ENCODE measurements around the gene KIF4B.

KIF4B gene

DNA sequence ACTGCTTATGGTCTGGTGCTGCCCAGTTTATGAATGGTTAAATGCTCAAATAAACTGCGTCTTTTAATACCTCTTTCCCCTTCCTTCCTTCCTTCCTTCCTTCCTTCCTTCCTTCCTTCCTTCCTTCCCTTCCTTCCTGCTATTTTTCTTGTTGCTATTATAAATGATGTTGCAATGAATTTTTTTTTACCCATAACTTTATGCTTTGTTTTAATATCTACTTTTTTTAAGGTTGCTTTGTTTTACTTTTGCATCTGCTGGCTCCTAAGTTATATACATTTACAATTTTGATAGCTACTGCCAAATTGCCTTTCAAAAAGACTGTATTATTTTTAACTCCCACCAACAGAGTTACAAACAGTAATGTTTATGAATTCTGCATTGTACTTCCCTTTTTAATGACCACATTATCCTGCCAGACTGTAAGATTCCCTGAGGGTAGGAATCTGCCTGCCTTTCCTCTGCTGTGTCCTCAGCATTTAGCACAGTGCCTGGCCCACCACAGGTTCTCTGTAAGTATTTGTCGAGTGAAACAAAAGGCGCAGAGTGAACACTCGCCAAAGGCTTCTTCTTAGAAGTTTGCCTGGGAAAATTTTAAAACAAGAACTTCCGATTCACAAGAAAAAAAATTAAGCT is 36.9 kb downstream of the KIF4B start:
- Histone ChIP-seq H3K9ac (ENCODE audit: low read depth in 1 of 2, low read length in 2 of 2) (no peak overlapping the region), H3K27me3 (ENCODE audit: control insufficient read depth in 2 of 2, insufficient read depth in 2 of 2, low read length in 2 of 2) (no peaks in the 10 kb centered on the region)

GRCh38 chr5:155052532-155052931 is 39.0 kb downstream of the KIF4B start:
- Histone ChIP-seq H3K9ac (ENCODE audit: low read depth in 1 of 2, low read length in 2 of 2) (no peak overlapping the region), H3K36me3 (ENCODE audit: control insufficient read depth in 2 of 2, insufficient read depth in 2 of 2, low read length in 2 of 2) (no peaks in the 10 kb centered on the region), H3K27me3 (ENCODE audit: control insufficient read depth in 2 of 2, insufficient read depth in 2 of 2, low read length in 2 of 2) (no peaks in the 10 kb centered on the region), H3K27ac (ENCODE audit: low read depth in 2 of 2, low read length in 2 of 2) (no peak overlapping the region), H3K4me1 (ENCODE audit: control insufficient read depth in 2 of 2, insufficient read depth in 2 of 2, low read length in 2 of 2) (peaks cover 0 to 3% of the 10 kb centered on the region in 2 donors), H3K9me3 (ENCODE audit: control insufficient read depth in 2 of 2, low read length in 2 of 2) (no peaks in the 10 kb centered on the region), H3K4me3 (ENCODE audit: low read length in 2 of 2) (no peak overlapping the region)

More for the DNA sequence above, 36.9 kb downstream of the KIF4B start:
- Histone ChIP-seq H3K4me3 (ENCODE audit: low read length in 2 of 2) (no peak overlapping the region), H3K27ac (ENCODE audit: low read depth in 2 of 2, low read length in 2 of 2) (no peak overlapping the region), H3K9me3 (ENCODE audit: control insufficient read depth in 2 of 2, low read length in 2 of 2) (no peaks in the 10 kb centered on the region), H3K36me3 (ENCODE audit: control insufficient read depth in 2 of 2, insufficient read depth in 2 of 2, low read length in 2 of 2) (no peaks in the 10 kb centered on the region), H3K4me1 (ENCODE audit: control insufficient read depth in 2 of 2, insufficient read depth in 2 of 2, low read length in 2 of 2) (peaks cover 0 to 3% of the 10 kb centered on the region in 2 donors)

GRCh38 chr5:155053501-155053900 is 39.9 kb downstream of the KIF4B start:
- Histone ChIP-seq H3K9me3 (ENCODE audit: control insufficient read depth in 2 of 2, low read length in 2 of 2) (no peaks in the 10 kb centered on the region), H3K27ac (ENCODE audit: low read depth in 2 of 2, low read length in 2 of 2) (no peak overlapping the region), H3K27me3 (ENCODE audit: control insufficient read depth in 2 of 2, insufficient read depth in 2 of 2, low read length in 2 of 2) (no peaks in the 10 kb centered on the region), H3K9ac (ENCODE audit: low read depth in 1 of 2, low read length in 2 of 2) (no peak overlapping the region), H3K4me3 (ENCODE audit: low read length in 2 of 2) (no peak overlapping the region), H3K36me3 (ENCODE audit: control insufficient read depth in 2 of 2, insufficient read depth in 2 of 2, low read length in 2 of 2) (no peaks in the 10 kb centered on the region), H3K4me1 (ENCODE audit: control insufficient read depth in 2 of 2, insufficient read depth in 2 of 2, low read length in 2 of 2) (peaks cover 0 to 3% of the 10 kb centered on the region in 2 donors)

GRCh38 chr5:155056644-155057269 is 43.2 kb downstream of the KIF4B start:
- H3K36me3 ChIP-seq (ENCODE audit: control insufficient read depth in 2 of 2, insufficient read depth in 2 of 2, low read length in 2 of 2): no peaks in the 10 kb centered on the region
- no peak overlapping the region for H3K4me3 ChIP-seq (ENCODE audit: low read length in 2 of 2)
- no peaks in the 10 kb centered on the region for H3K4me1 ChIP-seq (ENCODE audit: control insufficient read depth in 2 of 2, insufficient read depth in 2 of 2, low read length in 2 of 2)
- no peak overlapping the region for H3K27ac ChIP-seq (ENCODE audit: low read depth in 2 of 2, low read length in 2 of 2)
- no peak overlapping the region for H3K9ac ChIP-seq (ENCODE audit: low read depth in 1 of 2, low read length in 2 of 2)
- H3K9me3 ChIP-seq (ENCODE audit: control insufficient read depth in 2 of 2, low read length in 2 of 2): no peaks in the 10 kb centered on the region
- H3K27me3 ChIP-seq (ENCODE audit: control insufficient read depth in 2 of 2, insufficient read depth in 2 of 2, low read length in 2 of 2): no peaks in the 10 kb centered on the region

GRCh38 chr5:155057626-155058025 is 44.1 kb downstream of the KIF4B start:
- Histone ChIP-seq H3K9me3 (ENCODE audit: control insufficient read depth in 2 of 2, low read length in 2 of 2) (no peaks in the 10 kb centered on the region), H3K36me3 (ENCODE audit: control insufficient read depth in 2 of 2, insufficient read depth in 2 of 2, low read length in 2 of 2) (no peaks in the 10 kb centered on the region)

GRCh38 chr5:155064580-155064979 is 51.0 kb downstream of the KIF4B start:
- Histone ChIP-seq H3K36me3 (ENCODE audit: control insufficient read depth in 2 of 2, insufficient read depth in 2 of 2, low read length in 2 of 2) (no peaks in the 10 kb centered on the region), H3K9me3 (ENCODE audit: control insufficient read depth in 2 of 2, low read length in 2 of 2) (no peaks in the 10 kb centered on the region), H3K27ac (ENCODE audit: low read depth in 2 of 2, low read length in 2 of 2) (no peak overlapping the region), H3K27me3 (ENCODE audit: control insufficient read depth in 2 of 2, insufficient read depth in 2 of 2, low read length in 2 of 2) (no peaks in the 10 kb centered on the region), H3K4me3 (ENCODE audit: low read length in 2 of 2) (no peak overlapping the region), H3K9ac (ENCODE audit: low read depth in 1 of 2, low read length in 2 of 2) (no peak overlapping the region), H3K4me1 (ENCODE audit: control insufficient read depth in 2 of 2, insufficient read depth in 2 of 2, low read length in 2 of 2) (no peaks in the 10 kb centered on the region)

More at GRCh38 chr5:155057626-155058025, 44.1 kb downstream of the KIF4B start:
- no peak overlapping the region for H3K4me3 ChIP-seq (ENCODE audit: low read length in 2 of 2)
- H3K27ac ChIP-seq (ENCODE audit: low read depth in 2 of 2, low read length in 2 of 2): no peak overlapping the region
- no peak overlapping the region for H3K9ac ChIP-seq (ENCODE audit: low read depth in 1 of 2, low read length in 2 of 2)
- no peaks in the 10 kb centered on the region for H3K27me3 ChIP-seq (ENCODE audit: control insufficient read depth in 2 of 2, insufficient read depth in 2 of 2, low read length in 2 of 2)
- H3K4me1 ChIP-seq (ENCODE audit: control insufficient read depth in 2 of 2, insufficient read depth in 2 of 2, low read length in 2 of 2): no peaks in the 10 kb centered on the region

DNA sequence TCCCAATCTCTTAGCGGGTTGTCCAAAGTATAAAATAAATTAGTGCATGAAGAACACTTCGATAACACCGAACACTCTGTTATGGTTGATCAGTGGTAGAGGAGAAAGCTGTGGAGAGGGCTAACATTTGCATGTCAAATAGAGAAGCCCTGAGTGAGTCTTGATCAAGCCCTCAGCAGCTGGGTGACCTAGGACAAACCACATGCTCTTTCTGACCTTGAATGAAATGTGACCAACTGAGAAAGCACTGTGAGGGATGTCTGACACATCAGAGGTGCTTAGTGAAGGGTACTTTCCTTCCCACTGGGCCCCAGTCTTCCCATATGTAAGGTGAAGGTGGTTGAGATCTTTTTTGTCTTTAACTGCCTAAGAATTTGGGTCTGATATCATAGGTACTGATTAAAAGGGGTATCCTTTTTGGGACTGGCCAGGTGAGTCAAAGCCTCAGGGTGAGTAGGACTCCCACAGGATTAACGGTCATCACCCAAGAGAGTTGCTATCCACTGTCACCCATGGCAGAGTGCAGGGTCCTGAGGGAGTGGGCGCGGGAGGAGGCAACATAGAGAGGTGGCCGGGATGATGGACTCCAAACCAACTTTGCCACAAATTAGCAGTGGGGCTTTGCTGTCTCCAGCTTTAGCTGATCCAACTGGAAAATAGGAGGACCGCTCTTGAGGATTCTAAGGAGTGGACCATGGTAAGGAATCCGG is 53.5 kb downstream of the KIF4B start:
- no peaks in the 10 kb centered on the region for H3K36me3 ChIP-seq (ENCODE audit: control insufficient read depth in 2 of 2, insufficient read depth in 2 of 2, low read length in 2 of 2)
- H3K27me3 ChIP-seq (ENCODE audit: control insufficient read depth in 2 of 2, insufficient read depth in 2 of 2, low read length in 2 of 2): no peaks in the 10 kb centered on the region
- H3K4me1 ChIP-seq (ENCODE audit: control insufficient read depth in 2 of 2, insufficient read depth in 2 of 2, low read length in 2 of 2): no peaks in the 10 kb centered on the region
- H3K9ac ChIP-seq (ENCODE audit: low read depth in 1 of 2, low read length in 2 of 2): no peak overlapping the region
- no peak overlapping the region for H3K4me3 ChIP-seq (ENCODE audit: low read length in 2 of 2)
- no peak overlapping the region for H3K27ac ChIP-seq (ENCODE audit: low read depth in 2 of 2, low read length in 2 of 2)
- H3K9me3 ChIP-seq (ENCODE audit: control insufficient read depth in 2 of 2, low read length in 2 of 2): no peaks in the 10 kb centered on the region
